GM21526 (cell line): Measurements from ENCODE around the gene GNB1L.

Source experiments
- ATAC-seq: cut with Tn5 transposase; IDR thresholded peaks from one replicate; pipeline ENCODE4 v1.9.1; 2021; ENCODE audit warnings: moderate library complexity; ENCODE audit not compliant: unreplicated experiment, low FRiP score

The GNB1L gene

GRCh38 chr22:19877626-19878339, 23.1 kb upstream of the GNB1L start:
- ATAC-seq: no peak

GRCh38 chr22:19876941-19877625, 22.4 kb upstream of the GNB1L start:
- no peak for ATAC-seq

- no peak for ATAC-seq
Measured at GRCh38 chr22:19876314-19876940, 21.8 kb upstream of the GNB1L start.

- ATAC-seq: no peak
Measured at GRCh38 chr22:19875531-19876313, 21.0 kb upstream of the GNB1L start.

- ATAC-seq: no peak
Measured at GRCh38 chr22:19875061-19875530, 20.4 kb upstream of the GNB1L start.

- ATAC-seq: no peak
Measured at GRCh38 chr22:19874307-19875060, 19.8 kb upstream of the GNB1L start.

GRCh38 chr22:19873960-19874306, 19.3 kb upstream of the GNB1L start:
- ATAC-seq: no peak

- no peak for ATAC-seq
Measured at GRCh38 chr22:19873138-19873959, 18.7 kb upstream of the GNB1L start.

- no peak for ATAC-seq
Measured at GRCh38 chr22:19872779-19873137, 18.1 kb upstream of the GNB1L start.

GRCh38 chr22:19871845-19872778, 17.4 kb upstream of the GNB1L start:
- no peak for ATAC-seq

GRCh38 chr22:19871023-19871844, 16.6 kb upstream of the GNB1L start:
- no peak for ATAC-seq

GRCh38 chr22:19870153-19871022, 15.7 kb upstream of the GNB1L start:
- no peak for ATAC-seq

GRCh38 chr22:19869497-19870152, 15.0 kb upstream of the GNB1L start:
- ATAC-seq: no peak

- ATAC-seq: no peak
Measured at GRCh38 chr22:19868773-19869471, 14.2 kb upstream of the GNB1L start.

- no peak for ATAC-seq
Measured at GRCh38 chr22:19868333-19868732, 13.7 kb upstream of the GNB1L start.

- ATAC-seq: no peak
Measured at GRCh38 chr22:19867617-19868016, 12.9 kb upstream of the GNB1L start.
